GM23248 (cell line): ENCODE results near the gene SYNPO2. TPM values are rescaled to one million over a fixed set of nuclear protein-coding genes. Genes with fewer than 3 reads are reported as not detected.

Source experiments
- DNase-seq: peaks from one replicate; pipeline ENCODE4 v3.0.0-alpha.2; 2015
- H2AFZ ChIP-seq: fragments of 200-600 bp; sonication (generic); 2 replicates; pipeline ENCODE4 v1.6.1; 2016; ENCODE audit warnings: antibody characterized with exemption
- H3F3A ChIP-seq: fragments of 200-600 bp; sonication (generic); 2 replicates; pipeline ENCODE4 v1.6.1; 2016; ENCODE audit warnings: mild to moderate bottlenecking, antibody characterized with exemption, mixed run types; ENCODE audit not compliant: insufficient read depth
- H3K27ac ChIP-seq: fragments of 200-600 bp; sonication (generic); 2 replicates; pipeline ENCODE4 v1.5.1; 2016; ENCODE audit warnings: mild to moderate bottlenecking
- H3K27me3 ChIP-seq: fragments of 200-600 bp; sonication (generic); replicated peaks from 2 replicates; pipeline ENCODE4 v1.6.1; 2016; ENCODE audit warnings: mild to moderate bottlenecking; ENCODE audit not compliant: insufficient read depth
- H3K36me3 ChIP-seq: fragments of 200-600 bp; sonication (generic); 2 replicates; pipeline ENCODE4 v1.6.1; 2016; ENCODE audit warnings: low read depth, mild to moderate bottlenecking
- H3K4me1 ChIP-seq: fragments of 200-600 bp; sonication (generic); 2 replicates; pipeline ENCODE4 v1.6.1; 2016; ENCODE audit warnings: mild to moderate bottlenecking; ENCODE audit not compliant: insufficient read depth
- H3K4me2 ChIP-seq: fragments of 200-600 bp; sonication (generic); one replicate; pipeline ENCODE4 v1.6.1; 2016; ENCODE audit warnings: mild to moderate bottlenecking; ENCODE audit not compliant: unreplicated experiment
- H3K4me3 ChIP-seq: fragments of 200-600 bp; sonication (generic); 2 replicates; pipeline ENCODE4 v1.5.1; 2016; ENCODE audit warnings: mild to moderate bottlenecking
- H3K79me2 ChIP-seq: fragments of 200-600 bp; sonication (generic); 2 replicates; pipeline ENCODE4 v1.6.1; 2016; ENCODE audit warnings: mild to moderate bottlenecking; ENCODE audit not compliant: insufficient read depth
- H3K9ac ChIP-seq: fragments of 200-600 bp; sonication (generic); 2 replicates; pipeline ENCODE4 v1.6.1; 2016; ENCODE audit warnings: mild to moderate bottlenecking
- H3K9me2 ChIP-seq: fragments of 200-600 bp; sonication (generic); 2 replicates; pipeline ENCODE4 v1.6.1; 2016; ENCODE audit warnings: mixed run types, mild to moderate bottlenecking, moderate library complexity; ENCODE audit not compliant: insufficient read depth
- H3K9me3 ChIP-seq: fragments of 200-600 bp; sonication (generic); one replicate; pipeline ENCODE4 v1.6.1; 2017; ENCODE audit warnings: low read depth
- H4K20me1 ChIP-seq: fragments of 200-600 bp; sonication (generic); 2 replicates; pipeline ENCODE4 v1.6.0; 2016; ENCODE audit not compliant: insufficient read depth
- EZH2 ChIP-seq: fragments of 200-600 bp; sonication (generic); IDR thresholded peaks from 2 replicates; pipeline ENCODE4 v1.6.1; 2018; ENCODE audit warnings: antibody characterized with exemption, mild to moderate bottlenecking; ENCODE audit not compliant: insufficient read depth, poor library complexity, severe bottlenecking
- EZH2phosphoT487 ChIP-seq: fragments of 200-600 bp; sonication (generic); IDR thresholded peaks from 2 replicates; pipeline ENCODE4 v1.6.1; 2018; ENCODE audit warnings: antibody characterized with exemption, moderate library complexity, mild to moderate bottlenecking, low read depth; ENCODE audit not compliant: insufficient read depth
- WGBS, 2 experiments: methylation state at CpG; one replicate each; pipeline ENCODE4 v1.1.6; 2015 to 2017; ENCODE audit warnings: low lambda C conversion rate in 2 of 2, low coverage in 1 of 2; ENCODE audit errors: missing lambda C conversion rate in 2 of 2; 5-methylcytosine and 5-hydroxymethylcytosine counted together
- in situ Hi-C: fragments of 300-500 bp; cut with MboI; formaldehyde crosslinking; loops from 2 replicates; pipeline ENCODE4 v1.15.0; 2020
- polyA plus RNA-seq: library from polyadenylated mRNA; unstranded; fragments of >200 nt; fragmentation: Nextera tagmentation; extraction: Ambion mirVana; gene quantifications from 2 replicates; pipeline ENCODE4 v1.2.1, GENCODE V29; 2016
- total RNA-seq: library from RNA; depleted of rRNA; stranded (reverse); fragments of >200 nt; shearing (Covaris generic); gene quantifications from 2 replicates; pipeline ENCODE4 v1.2.3, GENCODE V29; 2014

The SYNPO2 gene
- total and polyA plus RNA-seq, 2 experiments from 2014 or later: 3.1 to 5.0 TPM

DNA sequence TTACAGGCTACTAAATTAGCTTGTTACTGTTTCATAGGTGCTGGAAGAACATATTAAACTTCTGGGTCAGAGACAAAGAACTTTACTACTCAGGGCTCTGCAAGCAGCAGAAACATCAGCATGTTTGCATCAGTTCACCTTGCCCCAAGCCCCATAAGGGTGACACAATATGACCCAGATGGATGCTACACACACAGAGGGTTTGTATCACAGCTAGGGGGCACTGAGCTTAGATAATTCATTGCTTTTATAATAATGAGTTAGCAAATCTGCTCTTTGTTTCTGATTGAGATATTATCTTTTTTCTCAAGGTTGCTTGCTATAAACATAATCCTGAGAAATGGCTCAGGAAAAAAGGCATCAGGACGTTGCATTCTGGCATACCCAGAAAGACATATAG is 4.8 kb upstream of the SYNPO2 start:
- Histone ChIP-seq H3K36me3 (no peaks in the 10 kb centered on the region), H3K4me3 (no peak overlapping the region), H3K79me2 (no peaks in the 10 kb centered on the region), H3K9me2 (no peaks in the 10 kb centered on the region), H3K27ac (no peak overlapping the region), H3K4me1 (peaks cover 4% of the 10 kb centered on the region; the same call in 1 of the 2 replicates), H3K27me3 (no peaks in the 10 kb centered on the region), H3K9ac (no peak overlapping the region), H3K4me2 (no peak overlapping the region), H2AFZ (no peak overlapping the region), H4K20me1 (no peaks in the 10 kb centered on the region), H3F3A (no peaks in the 10 kb centered on the region), H3K9me3 (no peaks in the 10 kb centered on the region)
- TF ChIP-seq EZH2phosphoT487 (no peak), EZH2 (no peak)
- DNase-seq: peak; percentile 17
- in situ Hi-C loops: no loop called here
- 64 to 76% methylated on average over 1 of the region's 1 CpG for WGBS, 2 experiments

GRCh38 chr4:118884716-118885115 is 3.9 kb upstream of the SYNPO2 start:
- H2AFZ ChIP-seq: no peak overlapping the region
- no peak overlapping the region for H3K27ac ChIP-seq
- H3F3A ChIP-seq: no peaks in the 10 kb centered on the region
- no peaks in the 10 kb centered on the region for H3K36me3 ChIP-seq
- DNase-seq: no peak
- H3K9me2 ChIP-seq: no peaks in the 10 kb centered on the region
- H3K79me2 ChIP-seq: no peaks in the 10 kb centered on the region
- H3K4me3 ChIP-seq: no peak overlapping the region
- TF ChIP-seq EZH2phosphoT487: no peak
- no peak for TF ChIP-seq EZH2
- no peaks in the 10 kb centered on the region for H3K9me3 ChIP-seq
- no peak overlapping the region for H3K4me2 ChIP-seq
- no peak overlapping the region for H3K9ac ChIP-seq
- in situ Hi-C loops: no loop called here
- H4K20me1 ChIP-seq: no peaks in the 10 kb centered on the region
- peaks cover 11% of the 10 kb centered on the region; the same call in 1 of the 2 replicates for H3K4me1 ChIP-seq
- no peaks in the 10 kb centered on the region for H3K27me3 ChIP-seq
- 71 to 75% methylated on average over 3 of the region's 3 CpGs for WGBS, 2 experiments

DNA sequence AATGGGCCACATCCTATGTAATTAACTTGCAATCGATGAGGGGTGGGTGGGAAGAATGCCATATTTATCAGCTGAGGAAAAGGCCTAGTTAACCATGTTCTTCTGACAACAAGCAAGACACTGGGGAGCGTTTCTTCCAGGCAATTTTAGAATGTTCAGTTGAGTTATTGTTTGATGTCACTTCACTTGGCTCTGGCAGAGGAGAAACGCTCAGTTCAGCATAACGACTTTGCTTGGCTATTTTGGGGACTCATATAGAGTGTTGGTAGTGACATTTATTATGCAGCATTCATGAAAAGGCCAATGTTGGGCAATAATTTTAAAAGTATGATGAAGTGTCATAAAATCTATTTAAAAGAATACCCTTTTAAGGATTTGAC is 648 bp downstream of the SYNPO2 start:
- Histone ChIP-seq H3K9me2 (no peaks in the 10 kb centered on the region), H3K27me3 (no peaks in the 10 kb centered on the region), H3K4me2 (peak overlapping the region; percentile 95), H3K4me3 (peak overlapping the region; percentile 75), H3K9ac (peak overlapping the region; percentile 75), H3K4me1 (peaks cover 11% of the 10 kb centered on the region; the same call in 1 of the 2 replicates), H3K27ac (peak overlapping the region; percentile 37), H3K36me3 (no peaks in the 10 kb centered on the region), H2AFZ (peak overlapping the region; percentile 93), H3K9me3 (no peaks in the 10 kb centered on the region), H3K79me2 (no peaks in the 10 kb centered on the region), H4K20me1 (no peaks in the 10 kb centered on the region), H3F3A (no peaks in the 10 kb centered on the region)
- TF ChIP-seq EZH2phosphoT487: no peak
- no peak for TF ChIP-seq EZH2
- DNase-seq: peak; percentile 10
- in situ Hi-C loops: no loop called here
- 11 to 12% methylated on average over 4 of the region's 4 CpGs for WGBS, 2 experiments

DNA sequence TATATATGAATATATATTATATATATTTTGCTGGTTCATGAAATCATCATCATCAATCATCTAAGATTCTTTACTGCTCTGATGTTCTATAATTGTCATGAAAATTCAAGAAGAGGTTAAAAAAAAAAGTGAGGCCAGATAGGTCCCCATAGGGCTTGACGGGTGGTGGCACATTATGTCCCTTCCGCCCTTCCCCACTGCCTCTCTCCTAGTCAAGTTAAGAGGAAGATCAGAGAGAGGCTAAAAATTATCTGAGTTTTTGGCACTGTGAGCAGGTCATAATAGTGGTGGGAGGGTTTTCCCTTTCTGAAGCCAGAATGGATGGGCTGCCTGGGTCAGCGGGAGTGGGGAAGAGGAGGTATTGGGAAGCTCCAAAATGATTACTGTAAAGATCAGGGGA is 5.4 kb downstream of the SYNPO2 start:
- in situ Hi-C loops: no loop called here
- no peak overlapping the region for H3K4me2 ChIP-seq
- H3K36me3 ChIP-seq: no peaks in the 10 kb centered on the region
- no peaks in the 10 kb centered on the region for H3K9me3 ChIP-seq
- H3F3A ChIP-seq: no peaks in the 10 kb centered on the region
- TF ChIP-seq EZH2: no peak
- no peak for TF ChIP-seq EZH2phosphoT487
- H3K9ac ChIP-seq: no peak overlapping the region
- H3K9me2 ChIP-seq: no peaks in the 10 kb centered on the region
- H3K4me1 ChIP-seq: peaks cover 16% of the 10 kb centered on the region
- H3K79me2 ChIP-seq: no peaks in the 10 kb centered on the region
- no peak overlapping the region for H3K27ac ChIP-seq
- H3K27me3 ChIP-seq: no peaks in the 10 kb centered on the region
- H4K20me1 ChIP-seq: no peaks in the 10 kb centered on the region
- H3K4me3 ChIP-seq: no peak overlapping the region
- WGBS, 2 experiments: 95 to 100% methylated on average over 3 of the region's 3 CpGs
- H2AFZ ChIP-seq: no peak overlapping the region
- DNase-seq: no peak

DNA sequence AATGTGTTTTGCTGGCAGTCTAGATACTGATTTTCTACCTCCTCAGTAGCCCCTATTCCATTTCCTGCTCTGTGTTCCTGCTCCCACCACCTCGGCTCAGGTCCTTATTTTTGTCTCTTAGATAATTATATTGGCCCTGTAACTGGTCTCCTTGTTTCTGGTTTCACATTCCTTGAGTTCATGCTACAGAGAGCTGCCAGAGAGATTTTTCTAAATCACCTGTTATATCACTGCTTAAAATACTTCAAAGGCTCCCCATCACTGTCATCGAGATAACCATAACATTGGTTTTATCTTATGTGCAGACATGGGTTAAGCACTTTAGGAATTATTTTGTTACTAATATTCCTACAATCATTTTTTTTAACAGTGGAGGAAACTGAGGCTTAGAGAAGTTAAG is 9.6 kb downstream of the SYNPO2 start:
- Histone ChIP-seq H3K27me3 (no peaks in the 10 kb centered on the region), H3K79me2 (no peaks in the 10 kb centered on the region), H3F3A (no peaks in the 10 kb centered on the region), H3K9ac (no peak overlapping the region), H3K27ac (no peak overlapping the region), H3K4me3 (no peak overlapping the region), H3K36me3 (no peaks in the 10 kb centered on the region), H4K20me1 (no peaks in the 10 kb centered on the region), H2AFZ (no peak overlapping the region), H3K4me1 (peaks cover 12% of the 10 kb centered on the region), H3K4me2 (no peak overlapping the region), H3K9me3 (no peaks in the 10 kb centered on the region), H3K9me2 (no peaks in the 10 kb centered on the region)
- no peak for DNase-seq
- TF ChIP-seq EZH2: no peak
- no peak for TF ChIP-seq EZH2phosphoT487
- WGBS, 2 experiments: 92 to 94% methylated on average over 2 of the region's 2 CpGs
- in situ Hi-C loops: no loop called here
